Sigmoid colon (tissue), 7 donors: Measurements from ENCODE around the gene COL5A2. TPM values are rescaled to one million over a fixed set of nuclear protein-coding genes. Genes with fewer than 3 reads are reported as not detected.
A peak's percentile ranks its signal among the peaks of the same experiment; 100 is the strongest.

Experiments
- DNase-seq: peaks from one replicate; pipeline ENCODE4 v3.0.0-alpha.2; 2019
- H3K27ac ChIP-seq, 4 donors: fragments of 200-600 bp; sonication (generic); one replicate each; pipeline ENCODE4 v1.5.1; 2016 to 2019; ENCODE audit warnings: mild to moderate bottlenecking in 1 of 4
- H3K27me3 ChIP-seq, 3 donors: fragments of 200-600 bp; sonication (generic); one replicate each; pipeline ENCODE4 v1.5.1; 2019; ENCODE audit warnings: mild to moderate bottlenecking in 1 of 3
- H3K36me3 ChIP-seq, 4 donors: fragments of 200-600 bp; sonication (generic); one replicate each; pipeline ENCODE4 v1.5.1; 2016 to 2019
- H3K4me1 ChIP-seq, 4 donors: fragments of 200-600 bp; sonication (generic); one replicate each; pipeline ENCODE4 v1.5.1; 2017 to 2019
- H3K4me3 ChIP-seq, 4 donors: fragments of 200-600 bp; sonication (generic); one replicate each; pipeline ENCODE4 v1.5.1; 2017 to 2019; ENCODE audit warnings: mild to moderate bottlenecking in 2 of 4, moderate library complexity in 1 of 4
- H3K9me3 ChIP-seq, 4 donors: fragments of 200-600 bp in 3 of 4; sonication (generic) in 3 of 4; one replicate each; pipeline versions ENCODE4 v1.5.1 to v1.6.1; 2013 to 2019
- CTCF ChIP-seq, 4 experiments: fragments of 450-650 bp in 3 of 4; fragments of 200-600 bp in 1 of 4; IDR thresholded peaks; one replicate each; pipeline ENCODE4 v1.5.1; 2016 to 2019; ENCODE audit warnings: antibody characterized with exemption in 4 of 4, mild to moderate bottlenecking in 3 of 4, moderate library complexity in 2 of 4
- EP300 ChIP-seq, 4 donors: sonication (generic); formaldehyde crosslinking; IDR thresholded peaks; one replicate each; pipeline ENCODE4 v1.6.1; 2017; ENCODE audit warnings: antibody characterized with exemption in 4 of 4
- POLR2A ChIP-seq, 2 donors: fragments of 450-650 bp; IDR thresholded peaks; one replicate each; pipeline ENCODE4 v1.6.1; 2016; ENCODE audit warnings: antibody characterized with exemption in 2 of 2, mild to moderate bottlenecking in 2 of 2, moderate library complexity in 2 of 2
- POLR2AphosphoS5 ChIP-seq, 4 donors: sonication (generic); formaldehyde crosslinking; IDR thresholded peaks; one replicate each; pipeline ENCODE4 v1.6.1; 2017; ENCODE audit warnings: antibody characterized with exemption in 4 of 4
- WGBS, 2 donors: extraction: QIAGEN DNeasy Blood & Tissue Kit; methylation state at CpG; one replicate each; pipeline ENCODE4 v1.1.7; 2013; 5-methylcytosine and 5-hydroxymethylcytosine counted together
- intact Hi-C: fragments of 100-400 bp; cut with DNase I; formaldehyde crosslinking; loops from one replicate; pipeline ENCODE4 v1.15.1; 2023
- polyA plus RNA-seq, 3 donors: library from polyadenylated mRNA; stranded (reverse); fragments of 200-250 nt; gene quantifications; one replicate each; pipeline ENCODE4 v1.2.3, GENCODE V29; 2013
- total RNA-seq, 4 donors: library from RNA; depleted of rRNA; stranded (reverse); fragments of >200 nt; gene quantifications; one replicate each; pipeline ENCODE4 v1.1.0, GENCODE V29; 2016
- donor health status: healthy with polysubstance abuse.
- donor health status: Bipolar disorder and iron deficiency.
- donor health status: healthy.

The COL5A2 gene
- total and polyA plus RNA-seq, 7 donors = 3.6 to 164 (median 60.9) TPM

- H3K9me3 ChIP-seq = no peaks in the 10 kb centered on the region
- H3K27ac ChIP-seq = no peak overlapping the region
- TF ChIP-seq CTCF (IDR thresholded peaks at IDR 0.05) (no peak), POLR2A (IDR thresholded peaks at IDR 0.05) (no peak), POLR2AphosphoS5 (IDR thresholded peaks at IDR 0.05) (no peak), EP300 (IDR thresholded peaks at IDR 0.05) (no peak)
- intact Hi-C loops = no loop called here
- peaks cover 0 to 16% (median 2%) of the 10 kb centered on the region in 4 donors for H3K36me3 ChIP-seq
- H3K27me3 ChIP-seq = no peaks in the 10 kb centered on the region
- H3K4me3 ChIP-seq = no peak overlapping the region
- H3K4me1 ChIP-seq = peaks cover 0 to 17% (median 11%) of the 10 kb centered on the region in 4 donors
- DNase-seq = no peak
Measured at GRCh38 chr2:189016311-189016861, 163.2 kb downstream of the COL5A2 start.

GRCh38 chr2:189015359-189015758 lies 164.2 kb downstream of the COL5A2 start:
- intact Hi-C loops = no loop called here
- peaks cover 0 to 26% (median 11%) of the 10 kb centered on the region in 4 donors for H3K4me1 ChIP-seq
- no peak for DNase-seq
- TF ChIP-seq CTCF (IDR thresholded peaks at IDR 0.05) (no peak), POLR2AphosphoS5 (IDR thresholded peaks at IDR 0.05) (peak in 1 of 4 donors; percentile 2)
- no peaks in the 10 kb centered on the region for H3K27me3 ChIP-seq
- WGBS, 2 donors = 50 to 52% methylated on average over 1 of the region's 1 CpG
- H3K27ac ChIP-seq = peak overlapping the region in 3 of 4 donors; percentile 50 to 52 (median 52)
- H3K9me3 ChIP-seq = no peaks in the 10 kb centered on the region
- H3K36me3 ChIP-seq = peaks cover 5 to 26% (median 10%) of the 10 kb centered on the region in 4 donors
- H3K4me3 ChIP-seq = no peak overlapping the region

- peaks cover 10 to 34% (median 17%) of the 10 kb centered on the region in 4 donors for H3K36me3 ChIP-seq
- H3K4me3 ChIP-seq = no peak overlapping the region
- peak in 1 of 4 donors; percentile 30 for TF ChIP-seq POLR2AphosphoS5 (IDR thresholded peaks at IDR 0.05)
- no peak for TF ChIP-seq POLR2A (IDR thresholded peaks at IDR 0.05)
- TF ChIP-seq CTCF (IDR thresholded peaks at IDR 0.05) = no peak
- no peak for TF ChIP-seq EP300 (IDR thresholded peaks at IDR 0.05)
- H3K27me3 ChIP-seq = no peaks in the 10 kb centered on the region
- DNase-seq = no peak
- H3K4me1 ChIP-seq = peaks cover 0 to 34% (median 14%) of the 10 kb centered on the region in 4 donors
- 66 to 78% methylated on average over 2 of the region's 2 CpGs for WGBS, 2 donors
- H3K9me3 ChIP-seq = no peaks in the 10 kb centered on the region
- H3K27ac ChIP-seq = peak overlapping the region; percentile 24 to 52 (median 51)
- intact Hi-C loops = loop anchor here (5.0 kb wide), 1 partner anchor 38 kb away; no protein-coding TSS in a partner anchor
Measured at GRCh38 chr2:189014449-189015138, 165.0 kb downstream of the COL5A2 start.

- DNase-seq = no peak
- Histone ChIP-seq H3K4me1 (peaks cover 0 to 36% (median 15%) of the 10 kb centered on the region in 4 donors), H3K27me3 (no peaks in the 10 kb centered on the region), H3K36me3 (peaks cover 10 to 41% (median 21%) of the 10 kb centered on the region in 4 donors), H3K9me3 (no peaks in the 10 kb centered on the region), H3K4me3 (no peak overlapping the region), H3K27ac (peak overlapping the region; percentile 24 to 52 (median 51))
- 57 to 68% methylated on average over 2 of the region's 2 CpGs for WGBS, 2 donors
- intact Hi-C loops = loop anchor here (5.0 kb wide), 1 partner anchor 38 kb away; no protein-coding TSS in a partner anchor
- TF ChIP-seq POLR2AphosphoS5 (IDR thresholded peaks at IDR 0.05) (peak in 2 of 4 donors; percentile 21 to 27), POLR2A (IDR thresholded peaks at IDR 0.05) (no peak)
Measured at GRCh38 chr2:189013671-189014448, 165.7 kb downstream of the COL5A2 start.

- Histone ChIP-seq H3K4me1 (peaks cover 0 to 36% (median 15%) of the 10 kb centered on the region in 4 donors), H3K27me3 (no peaks in the 10 kb centered on the region), H3K36me3 (peaks cover 13 to 50% (median 25%) of the 10 kb centered on the region in 4 donors), H3K9me3 (no peaks in the 10 kb centered on the region), H3K4me3 (no peak overlapping the region), H3K27ac (peak overlapping the region in 2 of 4 donors; percentile 13 to 52)
- no peak for DNase-seq
- WGBS, 2 donors = 84 to 85% methylated on average over 3 of the region's 3 CpGs
- no peak for TF ChIP-seq EP300 (IDR thresholded peaks at IDR 0.05)
- TF ChIP-seq POLR2A (IDR thresholded peaks at IDR 0.05) = no peak
- no peak for TF ChIP-seq CTCF (IDR thresholded peaks at IDR 0.05)
- TF ChIP-seq POLR2AphosphoS5 (IDR thresholded peaks at IDR 0.05) = no peak
- intact Hi-C loops = loop anchor here (5.0 kb wide), 1 partner anchor 39 kb away; no protein-coding TSS in a partner anchor
Measured at GRCh38 chr2:189013031-189013430, 166.5 kb downstream of the COL5A2 start.
